PFSK-1 (cell line): ENCODE measurements around the gene KCNIP3.

Experiments
- FOXP2 ChIP-seq: optimal IDR thresholded peaks from 2 replicates; pipeline ENCODE3; 2011; ENCODE audit warnings: borderline replicate concordance, control low read depth, inconsistent platforms; ENCODE audit not compliant: insufficient read depth; ENCODE audit errors: extremely low read length, extremely low read depth
- POLR2AphosphoS5 ChIP-seq: IDR thresholded peaks from 2 replicates; pipeline ENCODE4 v1.6.1; 2012; ENCODE audit warnings: low read depth, mild to moderate bottlenecking, control low read depth, low read length, moderate library complexity
- SIN3A ChIP-seq: IDR thresholded peaks from 2 replicates; pipeline ENCODE4 v1.6.1; 2012; ENCODE audit warnings: mild to moderate bottlenecking, low read length, moderate library complexity, borderline replicate concordance; ENCODE audit not compliant: insufficient read depth
- TAF1 ChIP-seq: IDR thresholded peaks from 2 replicates; pipeline ENCODE4 v1.6.1; 2012; ENCODE audit warnings: low read length, control low read depth, borderline replicate concordance; ENCODE audit not compliant: insufficient read depth
- TF ChIP-seq, protein P1 (sequence below), 2 experiments: IDR thresholded peaks; 2 replicates each; pipeline versions ENCODE4 v1.6.1 to v1.8.0; 2011 to 2012; ENCODE audit warnings: low read depth in 2 of 2, low read length in 2 of 2, control low read depth in 1 of 2, inconsistent platforms in 1 of 2, mild to moderate bottlenecking in 1 of 2, moderate library complexity in 1 of 2; ENCODE audit not compliant: insufficient read depth in 1 of 2

Gene KCNIP3

GRCh38 chr2:95374451-95374920 lies 77.3 kb downstream of the KCNIP3 start:
- TF ChIP-seq SIN3A = no peak
- TF ChIP-seq TAF1 = no peak
- no peak for TF ChIP-seq FOXP2
- no peak for TF ChIP-seq POLR2AphosphoS5
- TF ChIP-seq, protein P1, sequence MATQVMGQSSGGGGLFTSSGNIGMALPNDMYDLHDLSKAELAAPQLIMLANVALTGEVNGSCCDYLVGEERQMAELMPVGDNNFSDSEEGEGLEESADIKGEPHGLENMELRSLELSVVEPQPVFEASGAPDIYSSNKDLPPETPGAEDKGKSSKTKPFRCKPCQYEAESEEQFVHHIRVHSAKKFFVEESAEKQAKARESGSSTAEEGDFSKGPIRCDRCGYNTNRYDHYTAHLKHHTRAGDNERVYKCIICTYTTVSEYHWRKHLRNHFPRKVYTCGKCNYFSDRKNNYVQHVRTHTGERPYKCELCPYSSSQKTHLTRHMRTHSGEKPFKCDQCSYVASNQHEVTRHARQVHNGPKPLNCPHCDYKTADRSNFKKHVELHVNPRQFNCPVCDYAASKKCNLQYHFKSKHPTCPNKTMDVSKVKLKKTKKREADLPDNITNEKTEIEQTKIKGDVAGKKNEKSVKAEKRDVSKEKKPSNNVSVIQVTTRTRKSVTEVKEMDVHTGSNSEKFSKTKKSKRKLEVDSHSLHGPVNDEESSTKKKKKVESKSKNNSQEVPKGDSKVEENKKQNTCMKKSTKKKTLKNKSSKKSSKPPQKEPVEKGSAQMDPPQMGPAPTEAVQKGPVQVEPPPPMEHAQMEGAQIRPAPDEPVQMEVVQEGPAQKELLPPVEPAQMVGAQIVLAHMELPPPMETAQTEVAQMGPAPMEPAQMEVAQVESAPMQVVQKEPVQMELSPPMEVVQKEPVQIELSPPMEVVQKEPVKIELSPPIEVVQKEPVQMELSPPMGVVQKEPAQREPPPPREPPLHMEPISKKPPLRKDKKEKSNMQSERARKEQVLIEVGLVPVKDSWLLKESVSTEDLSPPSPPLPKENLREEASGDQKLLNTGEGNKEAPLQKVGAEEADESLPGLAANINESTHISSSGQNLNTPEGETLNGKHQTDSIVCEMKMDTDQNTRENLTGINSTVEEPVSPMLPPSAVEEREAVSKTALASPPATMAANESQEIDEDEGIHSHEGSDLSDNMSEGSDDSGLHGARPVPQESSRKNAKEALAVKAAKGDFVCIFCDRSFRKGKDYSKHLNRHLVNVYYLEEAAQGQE (IDR thresholded peaks at IDR 0.05; ENCODE audit: insufficient read depth in 1 of 2, low read depth in 2 of 2, low read length in 2 of 2) = no peak

GRCh38 chr2:95374921-95375471 lies 77.8 kb downstream of the KCNIP3 start:
- no peak for TF ChIP-seq SIN3A
- TF ChIP-seq POLR2AphosphoS5 = no peak
- no peak for TF ChIP-seq TAF1
- TF ChIP-seq FOXP2 = no peak

DNA sequence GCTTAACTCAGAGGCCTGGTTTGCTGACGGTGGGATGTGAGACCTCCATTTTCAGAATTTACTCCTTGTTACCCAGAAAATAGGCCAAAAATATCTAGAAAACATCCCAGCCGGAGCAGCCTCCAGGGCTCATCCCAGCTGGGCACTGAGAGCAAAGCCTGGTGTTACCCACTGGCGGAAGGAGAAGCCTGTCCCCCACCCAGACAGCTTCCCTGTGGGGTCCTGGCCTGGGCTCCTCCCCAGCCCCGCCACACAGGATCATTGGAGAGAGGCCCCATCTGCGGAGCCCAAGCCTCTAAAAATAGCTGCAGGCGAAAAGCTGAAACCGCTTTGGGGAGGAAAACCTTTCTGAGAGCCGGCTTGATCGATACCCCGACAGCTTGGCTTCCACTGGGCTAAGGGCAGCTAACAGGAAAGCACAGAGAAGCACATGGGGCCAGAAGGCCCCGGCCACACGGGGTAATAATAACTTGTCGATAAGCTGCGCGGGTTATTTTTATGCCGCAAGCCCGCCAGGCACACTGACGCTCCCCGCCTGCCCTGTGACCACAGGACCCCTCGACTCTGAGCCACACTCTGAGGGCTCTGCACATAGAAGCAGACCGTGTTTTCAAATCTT lies 78.5 kb downstream of the KCNIP3 start:
- TF ChIP-seq SIN3A = no peak
- no peak for TF ChIP-seq FOXP2
- TF ChIP-seq, protein P1 (IDR thresholded peaks at IDR 0.05; ENCODE audit: insufficient read depth in 1 of 2, low read depth in 2 of 2, low read length in 2 of 2) = no peak
- no peak for TF ChIP-seq POLR2AphosphoS5
- TF ChIP-seq TAF1 = no peak

DNA sequence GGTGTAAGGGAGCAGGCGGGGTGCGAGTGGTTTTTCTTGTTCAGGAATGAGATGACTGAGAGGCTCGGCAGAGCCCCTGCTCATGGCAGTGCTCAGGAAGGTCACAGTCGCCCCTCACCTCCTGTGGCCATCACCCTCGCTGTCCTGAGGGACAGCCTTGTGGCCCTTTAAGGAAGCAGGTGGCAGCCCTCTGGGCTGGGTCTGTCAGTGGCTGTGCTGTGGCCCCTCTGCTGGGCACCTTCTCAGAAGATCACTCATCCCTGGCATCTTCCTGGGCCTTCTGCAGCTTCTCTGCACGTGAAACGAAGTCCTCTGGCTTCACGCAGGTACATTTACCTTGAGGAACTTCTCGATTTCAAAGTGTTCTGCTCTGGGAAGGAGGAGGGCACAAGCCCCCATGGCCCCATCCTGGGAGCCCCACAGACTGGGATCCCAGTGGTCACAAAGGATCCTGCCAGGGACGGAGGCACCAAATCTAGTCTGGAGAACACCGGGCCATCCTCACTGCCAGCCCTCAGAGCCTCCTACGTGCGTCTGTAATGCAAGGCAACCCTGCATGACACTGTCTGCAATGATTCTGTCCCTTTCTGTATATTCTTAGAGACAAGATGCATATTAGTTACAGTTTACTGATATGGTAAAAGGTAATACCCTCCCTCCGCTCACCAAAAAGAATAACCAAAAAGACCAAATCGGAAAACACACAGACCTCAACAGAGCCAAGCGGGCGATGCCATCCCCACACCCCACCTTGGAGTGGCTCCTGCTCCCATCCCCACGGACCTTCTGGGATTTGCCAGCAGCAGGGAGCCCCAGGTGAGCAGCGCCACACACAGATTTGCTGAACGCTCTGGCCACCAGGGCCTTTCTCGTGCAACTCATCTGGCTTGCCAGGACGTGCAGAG lies 79.4 kb downstream of the KCNIP3 start:
- TF ChIP-seq SIN3A (no peak), POLR2AphosphoS5 (no peak), FOXP2 (no peak), TAF1 (no peak)
- TF ChIP-seq, protein P1 (IDR thresholded peaks at IDR 0.05; ENCODE audit: insufficient read depth in 1 of 2, low read depth in 2 of 2, low read length in 2 of 2) = no peak
